Measurements from ENCODE around the gene SART1.

- no peak for TF ChIP-seq POLR2AphosphoS5 (IDR thresholded peaks at IDR 0.05)
- TF ChIP-seq, protein P1, sequence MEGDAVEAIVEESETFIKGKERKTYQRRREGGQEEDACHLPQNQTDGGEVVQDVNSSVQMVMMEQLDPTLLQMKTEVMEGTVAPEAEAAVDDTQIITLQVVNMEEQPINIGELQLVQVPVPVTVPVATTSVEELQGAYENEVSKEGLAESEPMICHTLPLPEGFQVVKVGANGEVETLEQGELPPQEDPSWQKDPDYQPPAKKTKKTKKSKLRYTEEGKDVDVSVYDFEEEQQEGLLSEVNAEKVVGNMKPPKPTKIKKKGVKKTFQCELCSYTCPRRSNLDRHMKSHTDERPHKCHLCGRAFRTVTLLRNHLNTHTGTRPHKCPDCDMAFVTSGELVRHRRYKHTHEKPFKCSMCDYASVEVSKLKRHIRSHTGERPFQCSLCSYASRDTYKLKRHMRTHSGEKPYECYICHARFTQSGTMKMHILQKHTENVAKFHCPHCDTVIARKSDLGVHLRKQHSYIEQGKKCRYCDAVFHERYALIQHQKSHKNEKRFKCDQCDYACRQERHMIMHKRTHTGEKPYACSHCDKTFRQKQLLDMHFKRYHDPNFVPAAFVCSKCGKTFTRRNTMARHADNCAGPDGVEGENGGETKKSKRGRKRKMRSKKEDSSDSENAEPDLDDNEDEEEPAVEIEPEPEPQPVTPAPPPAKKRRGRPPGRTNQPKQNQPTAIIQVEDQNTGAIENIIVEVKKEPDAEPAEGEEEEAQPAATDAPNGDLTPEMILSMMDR (IDR thresholded peaks at IDR 0.05) = no peak
- no peak for TF ChIP-seq EP300 (IDR thresholded peaks at IDR 0.05)
These were observed 25.8 kb downstream of the SART1 start for GRCh38 chr11:65987336-65987735.

Data from gastroesophageal sphincter (tissue), 3 donors.